ENCODE data around the gene KRT75. TPM values are rescaled to one million over a fixed set of nuclear protein-coding genes. Genes with fewer than 3 reads are reported as not detected.

The KRT75 gene
- total RNA-seq (not detected), polyA plus RNA-seq (not detected), total RNA-seq (0 reads per million in 6 experiments)

GRCh38 chr12:52434081-52434733 is at the start of gene KRT75:
Gene KRT75, minus strand, starts transcription at chr12:52434371. Its CDS starts 67 bp downstream, at chr12:52434304.
- peaks cover 0 to 3% (median under 1%) of the 10 kb centered on the region in 4 donors for H3K4me1 Mint-ChIP-seq
- H3K27me3 Mint-ChIP-seq, result peaks cover 15 to 78% (median 27%) of the 10 kb centered on the region in 5 donors
- no peak for ATAC-seq
- no peak for DNase-seq
- no peak within 1 kb of the TSS for H3K4me3 Mint-ChIP-seq
- no peak within 1 kb of the TSS for H3K27ac Mint-ChIP-seq
- H3K9me3 Mint-ChIP-seq, result no peaks in the 10 kb centered on the region
- H3K36me3 Mint-ChIP-seq, result no peaks in the 10 kb centered on the region
- POLR2A ChIA-PET, result no interaction called here

GRCh38 chr12:52480073-52480472 is 45.9 kb upstream of the KRT75 start:
- POLR2A ChIA-PET, result no interaction called here
- Mint-ChIP-seq H3K27ac (no peak overlapping the region), H3K4me3 (no peak overlapping the region), H3K9me3 (peaks cover 4 to 14% (median 9%) of the 10 kb centered on the region in 9 donors), H3K27me3 (peaks cover 7 to 26% (median 23%) of the 10 kb centered on the region in 5 donors), H3K4me1 (no peaks in the 10 kb centered on the region), H3K36me3 (peaks cover 3 to 16% (median 5%) of the 10 kb centered on the region in 3 donors)
- DNase-seq (no peak), ATAC-seq (no peak)

DNA sequence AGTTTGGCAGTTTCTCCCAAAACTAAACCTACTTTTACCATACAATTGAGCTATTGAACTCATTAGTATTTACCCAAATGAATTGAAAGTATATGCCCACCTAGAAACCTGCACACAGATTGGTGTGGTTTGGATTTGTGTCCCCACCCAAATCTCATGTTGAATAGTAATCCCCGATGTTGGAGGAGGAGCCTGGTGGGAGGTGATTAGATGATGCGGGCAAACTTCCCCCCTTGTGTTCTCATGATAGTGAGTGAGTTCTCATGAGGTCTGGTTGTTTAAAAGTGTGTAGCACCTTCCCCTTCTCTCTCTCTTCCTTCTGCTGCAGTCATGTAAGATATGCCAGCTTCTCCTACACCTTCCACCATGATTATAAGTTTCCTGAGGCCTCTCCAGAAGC is 43.5 kb upstream of the KRT75 start:
- no peak overlapping the region for H3K27ac Mint-ChIP-seq
- DNase-seq (no peak), ATAC-seq (no peak)
- no peaks in the 10 kb centered on the region for H3K4me1 Mint-ChIP-seq
- H3K9me3 Mint-ChIP-seq, result peaks cover 0 to 4% (median 0%) of the 10 kb centered on the region in 9 donors
- H3K4me3 Mint-ChIP-seq, result no peak overlapping the region
- POLR2A ChIA-PET, result no interaction called here
- H3K27me3 Mint-ChIP-seq, result peaks cover under 1 to 10% (median 3%) of the 10 kb centered on the region in 5 donors
- H3K36me3 Mint-ChIP-seq, result peaks cover 0 to 7% (median 5%) of the 10 kb centered on the region in 3 donors

- Mint-ChIP-seq H3K36me3 (peaks cover 0 to 2% (median 0%) of the 10 kb centered on the region in 3 donors), H3K27me3 (peaks cover 0 to 12% (median 9%) of the 10 kb centered on the region in 5 donors), H3K9me3 (peaks cover 0 to 4% (median 0%) of the 10 kb centered on the region in 9 donors), H3K4me3 (no peak overlapping the region), H3K27ac (no peak overlapping the region), H3K4me1 (no peaks in the 10 kb centered on the region)
- no peak for DNase-seq
- no peak for ATAC-seq
- POLR2A ChIA-PET, result no interaction called here
Observed at GRCh38 chr12:52474212-52474611, 40.0 kb upstream of the KRT75 start.

DNA sequence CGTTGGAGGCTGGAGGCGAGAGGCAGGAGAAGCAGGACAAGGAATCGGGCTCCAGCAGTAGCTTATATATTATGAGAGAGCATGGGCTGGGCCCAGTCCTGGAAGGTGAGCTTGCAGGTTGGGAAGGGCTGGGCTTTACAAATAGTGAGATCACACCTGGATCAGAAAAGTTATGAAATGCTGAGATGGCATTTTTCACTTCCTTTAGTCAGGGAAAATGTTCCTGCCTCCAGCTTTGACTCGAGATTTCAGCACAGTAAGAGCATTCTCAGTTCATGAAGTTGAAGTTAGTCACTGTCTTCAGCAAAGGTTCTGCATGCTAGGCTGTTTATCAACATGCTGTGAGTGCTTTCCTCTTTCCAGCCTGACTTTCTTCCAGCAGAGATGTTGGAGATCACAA is 39.6 kb upstream of the KRT75 start, which contains the start of gene KRT6C:
KRT6C (minus strand) TSS at position 38 of the 400 bp plus-strand sequence. CDS start 68 bp downstream, outside the sequence.
- H3K4me1 Mint-ChIP-seq, result no peaks in the 10 kb centered on the region
- H3K9me3 Mint-ChIP-seq, result peaks cover 0 to 3% (median 0%) of the 10 kb centered on the region in 9 donors
- H3K4me3 Mint-ChIP-seq, result no peak within 1 kb of the TSS
- POLR2A ChIA-PET, result no interaction called here
- H3K36me3 Mint-ChIP-seq, result no peaks in the 10 kb centered on the region
- DNase-seq (no peak), ATAC-seq (no peak)
- H3K27ac Mint-ChIP-seq, result peak within 1 kb of the TSS in 1 of 10 donors; percentile 58
- H3K27me3 Mint-ChIP-seq, result peaks cover 1 to 14% (median 10%) of the 10 kb centered on the region in 5 donors

DNA sequence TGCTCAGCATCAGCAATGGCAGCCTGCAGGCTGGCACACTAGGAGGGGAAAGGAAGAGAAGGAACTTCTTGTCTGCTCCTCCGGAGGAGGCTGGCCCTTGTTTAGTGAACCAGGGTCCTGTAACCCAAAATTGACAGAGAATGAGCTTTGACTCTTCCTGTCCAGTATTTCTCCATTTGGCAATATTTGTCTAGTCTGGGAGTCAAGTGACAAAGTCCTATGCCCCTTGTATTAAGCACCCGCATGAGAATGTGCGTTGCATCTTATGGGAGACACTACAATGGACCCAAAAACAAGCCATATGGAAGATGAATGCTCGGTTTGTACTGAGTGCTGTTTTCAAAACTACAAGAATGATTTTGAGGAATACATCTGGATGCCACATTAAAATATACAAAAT is 35.7 kb upstream of the KRT75 start:
- no peak for DNase-seq
- H3K4me3 Mint-ChIP-seq, result no peak overlapping the region
- no peak for ATAC-seq
- no peak overlapping the region for H3K27ac Mint-ChIP-seq
- peaks cover 4 to 26% (median 15%) of the 10 kb centered on the region in 5 donors for H3K27me3 Mint-ChIP-seq
- no peaks in the 10 kb centered on the region for H3K4me1 Mint-ChIP-seq
- no peaks in the 10 kb centered on the region for H3K36me3 Mint-ChIP-seq
- H3K9me3 Mint-ChIP-seq, result no peaks in the 10 kb centered on the region
- POLR2A ChIA-PET, result no interaction called here

GRCh38 chr12:52464897-52465296 is 30.7 kb upstream of the KRT75 start:
- no peaks in the 10 kb centered on the region for H3K9me3 Mint-ChIP-seq
- no peak overlapping the region for H3K27ac Mint-ChIP-seq
- POLR2A ChIA-PET, result no interaction called here
- H3K4me3 Mint-ChIP-seq, result no peak overlapping the region
- DNase-seq, result no peak
- ATAC-seq, result no peak
- H3K4me1 Mint-ChIP-seq, result no peaks in the 10 kb centered on the region
- H3K36me3 Mint-ChIP-seq, result no peaks in the 10 kb centered on the region
- H3K27me3 Mint-ChIP-seq, result peaks cover 10 to 42% (median 15%) of the 10 kb centered on the region in 5 donors

GRCh38 chr12:52461693-52462092 is 27.5 kb upstream of the KRT75 start:
- no peak for DNase-seq
- POLR2A ChIA-PET, result no interaction called here

GRCh38 chr12:52458861-52459260 is 24.7 kb upstream of the KRT75 start:
- Mint-ChIP-seq H3K27ac (no peak overlapping the region), H3K4me3 (no peak overlapping the region), H3K4me1 (peaks cover 2 to 9% (median 6%) of the 10 kb centered on the region in 4 donors), H3K27me3 (peaks cover 7 to 24% (median 9%) of the 10 kb centered on the region in 5 donors), H3K36me3 (no peaks in the 10 kb centered on the region), H3K9me3 (no peaks in the 10 kb centered on the region)
- no peak for DNase-seq
- ATAC-seq, result no peak
- POLR2A ChIA-PET, result no interaction called here

More at GRCh38 chr12:52461693-52462092, 27.5 kb upstream of the KRT75 start:
- Mint-ChIP-seq H3K27me3 (peaks cover 7 to 26% (median 9%) of the 10 kb centered on the region in 5 donors), H3K9me3 (no peaks in the 10 kb centered on the region), H3K27ac (no peak overlapping the region), H3K4me3 (no peak overlapping the region), H3K4me1 (no peaks in the 10 kb centered on the region), H3K36me3 (no peaks in the 10 kb centered on the region)
- ATAC-seq, result no peak

- POLR2A ChIA-PET, result no interaction called here
- Mint-ChIP-seq H3K9me3 (no peaks in the 10 kb centered on the region), H3K4me1 (peaks cover 2 to 9% (median 6%) of the 10 kb centered on the region in 4 donors), H3K4me3 (no peak overlapping the region), H3K27me3 (peaks cover 3 to 13% (median 7%) of the 10 kb centered on the region in 5 donors), H3K27ac (no peak overlapping the region), H3K36me3 (no peaks in the 10 kb centered on the region)
- ATAC-seq, result no peak
- no peak for DNase-seq
Observed at GRCh38 chr12:52455821-52456220, 21.6 kb upstream of the KRT75 start.

DNA sequence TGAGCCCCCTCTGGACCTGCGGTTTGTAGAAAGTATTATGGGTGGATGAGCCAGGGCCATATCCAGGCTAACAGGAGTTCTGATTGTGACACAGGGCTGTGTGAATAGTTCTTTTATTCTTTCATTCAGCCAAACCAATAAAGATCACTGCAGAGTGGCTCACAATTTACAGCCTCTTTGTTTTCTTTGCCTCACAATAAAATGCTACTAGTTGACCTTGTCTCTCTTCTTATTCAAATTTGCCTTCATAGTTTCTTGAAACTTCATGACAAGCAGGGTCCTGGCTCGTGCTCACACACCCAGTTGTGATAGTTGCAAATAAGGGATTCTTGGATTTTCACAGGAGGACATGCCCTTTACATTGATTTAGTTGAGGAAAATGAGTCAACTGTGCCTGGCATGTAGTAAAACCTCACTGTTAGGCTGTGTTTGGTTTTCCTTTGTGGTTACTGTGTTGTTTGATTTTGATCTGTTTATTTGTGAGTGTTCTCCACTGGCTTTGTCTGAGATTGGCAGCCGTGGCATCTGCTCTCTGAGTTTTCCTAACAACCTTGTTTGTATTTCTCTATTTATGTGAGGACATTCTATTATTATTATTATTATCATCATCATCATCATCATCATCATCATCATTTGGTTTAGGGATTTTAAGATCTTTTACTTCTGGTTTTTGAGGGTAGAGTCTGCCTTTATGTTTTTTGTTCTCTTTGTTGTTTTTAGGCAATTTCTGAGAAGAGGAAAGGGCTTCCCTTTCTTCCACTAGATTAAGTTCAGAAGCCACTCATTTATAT is 20.4 kb upstream of the KRT75 start:
- Mint-ChIP-seq H3K27me3 (peaks cover 3 to 12% (median 9%) of the 10 kb centered on the region in 5 donors), H3K27ac (peak overlapping the region in 1 of 10 donors; percentile 3), H3K9me3 (no peaks in the 10 kb centered on the region), H3K4me1 (peaks cover 2 to 9% (median 6%) of the 10 kb centered on the region in 4 donors), H3K4me3 (no peak overlapping the region), H3K36me3 (no peaks in the 10 kb centered on the region)
- POLR2A ChIA-PET, result no interaction called here
- ATAC-seq (no peak), DNase-seq (no peak)

GRCh38 chr12:52452101-52452500 is 17.9 kb upstream of the KRT75 start, which contains the start of gene KRT6B:
Gene KRT6B, minus strand, starts transcription at chr12:52452146. Its CDS starts 68 bp downstream, at chr12:52452078.
- Mint-ChIP-seq H3K4me3 (no peak within 1 kb of the TSS), H3K27me3 (peaks cover 0 to 18% (median 5%) of the 10 kb centered on the region in 5 donors), H3K36me3 (no peaks in the 10 kb centered on the region), H3K4me1 (peaks cover 2 to 9% (median 7%) of the 10 kb centered on the region in 4 donors), H3K9me3 (no peaks in the 10 kb centered on the region), H3K27ac (no peak within 1 kb of the TSS)
- ATAC-seq (no peak), DNase-seq (no peak)
- POLR2A ChIA-PET, result no interaction called here

- H3K4me3 Mint-ChIP-seq, result no peak overlapping the region
- H3K9me3 Mint-ChIP-seq, result no peaks in the 10 kb centered on the region
- POLR2A ChIA-PET, result no interaction called here
- no peak overlapping the region for H3K27ac Mint-ChIP-seq
- no peaks in the 10 kb centered on the region for H3K36me3 Mint-ChIP-seq
- no peak for DNase-seq
- H3K27me3 Mint-ChIP-seq, result peaks cover 4 to 21% (median 17%) of the 10 kb centered on the region in 5 donors
- H3K4me1 Mint-ChIP-seq, result peaks cover 0 to 6% (median 2%) of the 10 kb centered on the region in 4 donors
- ATAC-seq, result no peak
Observed at GRCh38 chr12:52448228-52448627, 14.1 kb upstream of the KRT75 start.

Measured in naive thymus-derived CD8-positive, alpha-beta T cell (primary cell).